CD4-positive, CD25-positive, alpha-beta regulatory T cell (primary cell): ENCODE measurements around the gene LRRC8E. TPM values are rescaled to one million over a fixed set of nuclear protein-coding genes. Genes with fewer than 3 reads are reported as not detected.

ENCODE experiments used
- ATAC-seq, 2 donors: fragments of 150-1000 bp; cut with Tn5 transposase; one replicate each; pipeline ENCODE4 v1.10.0; 2021; ENCODE audit warnings: low read depth in 2 of 2, moderate number of reproducible peaks in 2 of 2, moderate library complexity in 1 of 2
- DNase-seq, 3 donors: peaks; one replicate each; pipeline versions ENCODE4 v3.0.0 to v3.0.0-alpha.2; 2012 to 2022; ENCODE audit warnings: mixed read lengths in 1 of 3
- H3K27ac ChIP-seq: one replicate; pipeline ENCODE4 v1.7.0; 2013; ENCODE audit warnings: mild to moderate bottlenecking, low read length; ENCODE audit not compliant: insufficient read depth, poor library complexity, severe bottlenecking
- H3K27me3 ChIP-seq: one replicate; pipeline ENCODE4 v1.7.0; 2013; ENCODE audit warnings: low read length; ENCODE audit not compliant: control insufficient read depth, insufficient read depth
- H3K36me3 ChIP-seq: one replicate; pipeline ENCODE4 v1.7.0; 2013; ENCODE audit warnings: mild to moderate bottlenecking, low read length, moderate library complexity; ENCODE audit not compliant: control insufficient read depth, insufficient read depth
- H3K4me1 ChIP-seq: 2 replicates; pipeline ENCODE4 v1.7.0; 2013; ENCODE audit warnings: mild to moderate bottlenecking, low read length; ENCODE audit not compliant: insufficient read depth, control insufficient read depth, poor library complexity, severe bottlenecking
- H3K4me3 ChIP-seq: one replicate; pipeline ENCODE4 v1.7.0; 2013; ENCODE audit warnings: low read depth, mild to moderate bottlenecking, low read length, moderate library complexity
- H3K9me3 ChIP-seq, 2 experiments: 1 replicate in 1 of 2; 2 replicates in 1 of 2; pipeline ENCODE4 v1.7.0; 2013; ENCODE audit warnings: low read length in 2 of 2, mild to moderate bottlenecking in 1 of 2, moderate library complexity in 1 of 2; ENCODE audit not compliant: control insufficient read depth in 2 of 2
- H3K27ac Mint-ChIP-seq, 3 donors: one replicate each; pipeline ENCODE4 v1.8.0; 2020 to 2022; ENCODE audit warnings: mild to moderate bottlenecking in 3 of 3, mixed read lengths in 3 of 3, moderate library complexity in 2 of 3
- H3K27me3 Mint-ChIP-seq: one replicate; pipeline ENCODE4 v1.8.0; 2022; ENCODE audit warnings: mild to moderate bottlenecking, mixed read lengths
- H3K36me3 Mint-ChIP-seq: one replicate; pipeline ENCODE4 v1.8.0; 2020; ENCODE audit warnings: mixed read lengths
- H3K4me1 Mint-ChIP-seq, 4 donors: one replicate each; pipeline ENCODE4 v1.8.0; 2020 to 2022; ENCODE audit warnings: mixed read lengths in 4 of 4, mild to moderate bottlenecking in 1 of 4
- H3K4me3 Mint-ChIP-seq, 4 donors: one replicate each; pipeline ENCODE4 v1.8.0; 2020 to 2022; ENCODE audit warnings: mild to moderate bottlenecking in 4 of 4, mixed read lengths in 4 of 4, moderate library complexity in 3 of 4
- H3K9me3 Mint-ChIP-seq, 7 donors: one replicate each; pipeline ENCODE4 v1.8.0; 2020 to 2022; ENCODE audit warnings: mixed read lengths in 7 of 7, mild to moderate bottlenecking in 3 of 7, moderate library complexity in 2 of 7
- polyA plus RNA-seq, 4 donors: library from polyadenylated mRNA; unstranded; fragments of 300-500 nt; fragmentation: Illumina TruSeq; gene quantifications; one replicate each; pipeline ENCODE4 v1.2.3, GENCODE V29; 2021
- total RNA-seq: library from RNA; stranded (reverse); gene quantifications from one replicate; pipeline ENCODE4 v1.2.3, GENCODE V29; 2022

LRRC8E gene
- not detected for total RNA-seq
- not detected for polyA plus RNA-seq

DNA sequence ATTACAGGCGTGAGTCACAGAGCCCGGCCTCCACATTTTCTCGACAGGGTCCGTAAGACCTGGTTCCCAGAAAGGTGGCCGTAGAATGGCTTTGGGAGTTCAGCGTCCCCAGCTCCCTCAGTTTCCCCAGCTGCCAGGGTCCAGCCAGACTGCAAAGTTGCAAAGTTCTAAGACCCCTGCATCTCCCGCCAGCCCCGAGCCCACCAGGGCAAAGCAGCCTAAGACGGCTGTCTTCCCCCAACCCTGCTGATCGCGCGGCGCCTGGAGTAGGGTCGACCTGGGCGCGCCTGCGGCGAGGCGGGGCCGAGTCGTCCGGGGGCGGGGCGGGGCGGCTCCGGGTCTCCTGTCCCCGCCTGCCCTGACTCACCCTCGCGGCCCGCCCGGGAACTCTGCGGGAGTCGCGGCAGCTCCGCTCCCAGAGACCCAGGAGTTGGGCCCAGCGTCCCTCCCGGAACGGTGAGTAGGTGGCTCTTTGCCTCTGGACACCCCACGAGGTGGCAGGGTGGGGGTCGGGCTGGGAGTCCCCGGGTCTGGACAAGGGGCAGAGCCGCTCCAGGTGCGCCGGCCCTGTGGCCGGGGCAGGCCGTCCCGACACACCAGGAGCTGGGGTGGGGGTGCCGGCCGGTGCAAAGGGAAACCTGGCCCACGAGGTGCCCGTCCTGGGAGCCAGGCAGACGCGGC, at the start of gene LRRC8E:
LRRC8E (plus strand) TSS at position 366 of the 681 bp plus-strand sequence. CDS start 7,094 bp downstream, outside the sequence.
- Histone ChIP-seq H3K36me3 (no peaks in the 10 kb centered on the region), H3K9me3 (no peaks in the 10 kb centered on the region), H3K4me3 (no peak within 1 kb of the TSS), H3K27me3 (peaks cover 3% of the 10 kb centered on the region), H3K27ac (no peak within 1 kb of the TSS), H3K4me1 (no peaks in the 10 kb centered on the region)
- peak; percentile 60 to 71 for ATAC-seq
- H3K4me3 Mint-ChIP-seq, result no peak within 1 kb of the TSS
- H3K36me3 Mint-ChIP-seq, result no peaks in the 10 kb centered on the region
- H3K4me1 Mint-ChIP-seq, result no peaks in the 10 kb centered on the region
- H3K27ac Mint-ChIP-seq, result no peak within 1 kb of the TSS
- peaks cover 34% of the 10 kb centered on the region for H3K27me3 Mint-ChIP-seq
- peaks cover 0 to 1% (median 0%) of the 10 kb centered on the region in 7 donors for H3K9me3 Mint-ChIP-seq
- no peak for DNase-seq

DNA sequence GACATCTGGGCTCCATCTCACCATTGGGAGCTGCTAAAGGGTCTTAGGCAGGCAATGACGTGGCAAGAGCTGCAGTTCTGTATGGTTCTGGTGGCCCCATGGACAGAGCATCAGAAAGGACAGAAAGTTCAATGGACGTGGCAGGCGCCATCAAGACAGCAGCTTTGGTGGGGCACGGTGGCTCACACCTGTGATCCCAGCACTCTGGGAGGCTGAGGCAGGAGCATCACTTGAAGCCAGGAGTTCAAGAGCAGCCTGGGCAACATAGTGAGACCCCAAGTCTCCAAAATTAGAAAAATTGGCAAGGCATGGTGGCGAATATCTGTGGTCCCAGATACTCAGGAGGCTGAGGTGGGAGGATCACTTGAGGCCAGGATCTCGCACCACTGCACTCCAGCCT, 48.8 kb upstream of the LRRC8E start:
- H3K9me3 Mint-ChIP-seq, result peaks cover 0 to 2% (median 0%) of the 10 kb centered on the region in 7 donors
- H3K4me3 Mint-ChIP-seq, result no peak overlapping the region
- Histone ChIP-seq H3K27me3 (no peaks in the 10 kb centered on the region), H3K27ac (no peak overlapping the region), H3K9me3 (no peaks in the 10 kb centered on the region), H3K36me3 (no peaks in the 10 kb centered on the region), H3K4me3 (no peak overlapping the region), H3K4me1 (no peaks in the 10 kb centered on the region)
- H3K36me3 Mint-ChIP-seq, result peaks cover 3% of the 10 kb centered on the region
- DNase-seq, result no peak
- ATAC-seq, result no peak
- peaks cover 0 to 2% (median 0%) of the 10 kb centered on the region in 4 donors for H3K4me1 Mint-ChIP-seq
- no peaks in the 10 kb centered on the region for H3K27me3 Mint-ChIP-seq
- no peak overlapping the region for H3K27ac Mint-ChIP-seq

DNA sequence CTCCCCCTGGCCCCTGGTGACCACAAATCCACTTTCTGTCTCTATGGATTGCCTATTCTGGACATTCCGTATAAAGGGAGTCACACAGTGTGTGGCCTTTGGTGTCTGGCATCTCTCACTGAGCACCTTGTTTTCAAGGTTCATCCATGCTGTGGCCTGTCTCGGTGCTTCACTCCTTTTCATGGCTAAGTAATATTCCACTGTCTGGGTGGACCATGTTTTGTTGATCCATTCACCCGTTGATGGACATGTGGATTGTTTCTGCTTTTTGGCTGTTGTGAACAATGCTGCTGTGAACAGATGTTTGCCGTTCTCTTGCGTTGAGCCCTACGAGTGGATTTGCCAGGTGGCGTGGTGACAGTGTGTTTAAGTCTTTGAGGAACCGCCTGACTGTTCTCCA, 47.7 kb upstream of the LRRC8E start:
- peaks cover 3% of the 10 kb centered on the region for H3K36me3 Mint-ChIP-seq
- H3K27ac ChIP-seq, result no peak overlapping the region
- no peaks in the 10 kb centered on the region for H3K27me3 ChIP-seq
- H3K4me3 Mint-ChIP-seq, result no peak overlapping the region
- H3K4me1 Mint-ChIP-seq, result peaks cover 0 to 2% (median 0%) of the 10 kb centered on the region in 4 donors
- H3K36me3 ChIP-seq, result no peaks in the 10 kb centered on the region
- H3K4me3 ChIP-seq, result no peak overlapping the region
- H3K9me3 Mint-ChIP-seq, result peaks cover 0 to 2% (median 0%) of the 10 kb centered on the region in 7 donors
- ATAC-seq (no peak), DNase-seq (no peak)
- H3K27me3 Mint-ChIP-seq, result no peaks in the 10 kb centered on the region
- no peaks in the 10 kb centered on the region for H3K4me1 ChIP-seq
- H3K9me3 ChIP-seq, result no peaks in the 10 kb centered on the region
- no peak overlapping the region for H3K27ac Mint-ChIP-seq

DNA sequence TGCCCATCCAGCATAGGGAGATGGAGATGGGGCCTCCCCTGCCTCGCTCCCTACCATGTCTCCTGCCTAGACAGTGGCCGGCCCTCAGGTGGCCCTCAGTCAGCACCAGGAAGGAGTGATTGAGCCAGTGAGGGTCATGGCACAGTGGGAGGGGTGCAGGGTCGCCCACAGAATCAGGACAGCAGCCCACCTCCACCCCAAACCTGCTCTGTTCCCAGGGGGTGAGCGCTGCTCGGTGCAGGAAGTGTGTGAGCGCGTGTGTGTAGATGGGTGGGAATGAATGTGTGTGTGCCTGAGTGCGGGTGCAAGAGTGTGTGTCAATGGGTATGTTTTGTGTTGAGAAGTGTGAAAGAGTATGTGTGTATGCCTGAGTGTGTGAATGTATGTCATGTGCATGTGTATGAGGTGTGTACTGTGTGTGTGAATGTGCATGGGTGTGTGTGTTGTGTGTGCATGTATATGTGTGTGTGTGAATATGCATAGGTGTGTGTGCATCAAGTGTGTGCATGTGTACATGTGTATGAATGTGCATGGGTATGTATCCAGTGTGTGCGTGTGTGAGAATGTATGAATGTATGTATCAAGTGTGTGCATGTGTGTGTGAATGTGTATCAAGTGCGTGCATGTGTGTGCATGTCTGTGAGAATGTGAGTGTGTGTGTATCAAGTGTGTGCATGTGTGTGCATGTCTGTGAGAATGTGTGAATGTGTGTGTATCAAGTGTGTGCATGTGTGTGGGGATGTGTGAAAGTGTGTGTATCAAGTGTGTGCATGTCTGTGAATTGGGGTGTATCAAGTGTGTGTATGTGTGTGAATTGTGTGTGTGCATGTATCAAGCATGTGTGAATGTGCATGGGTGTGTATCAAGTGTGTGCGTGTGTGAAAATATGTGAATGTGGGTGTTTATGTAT, 46.3 kb upstream of the LRRC8E start:
- H3K27ac Mint-ChIP-seq, result no peak overlapping the region
- no peaks in the 10 kb centered on the region for H3K27me3 Mint-ChIP-seq
- no peak for ATAC-seq

DNA sequence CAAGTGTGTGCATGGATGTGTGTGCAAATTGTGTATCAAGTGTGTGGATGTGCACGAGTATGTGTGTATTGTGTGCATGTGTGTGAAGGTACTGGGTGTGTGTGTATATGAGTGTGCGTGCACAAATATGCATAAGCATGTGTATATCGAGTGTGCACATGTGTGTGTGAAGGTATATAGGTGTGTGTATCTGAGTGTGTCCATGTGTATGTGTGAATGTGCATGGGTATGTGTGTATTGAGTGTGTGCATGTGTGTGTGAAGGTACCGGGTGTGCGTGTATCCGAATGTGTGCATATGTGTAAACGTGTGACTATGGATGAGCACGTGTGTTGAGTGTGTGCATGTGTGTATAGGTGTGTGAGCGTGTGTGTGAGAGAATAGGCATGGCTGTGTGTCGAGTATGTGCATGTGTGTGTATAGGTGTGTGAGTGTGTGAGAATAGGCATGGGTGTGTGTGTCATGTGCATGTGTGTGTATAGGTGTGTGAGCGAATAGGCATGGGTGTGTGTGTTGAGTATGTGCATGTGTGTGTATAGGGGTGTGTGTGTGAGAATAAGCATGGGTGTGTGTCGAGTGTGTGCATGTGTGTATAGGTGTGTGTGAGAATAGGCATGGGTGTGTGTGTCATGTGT, 45.5 kb upstream of the LRRC8E start:
- Mint-ChIP-seq H3K36me3 (peaks cover 3% of the 10 kb centered on the region), H3K9me3 (peaks cover 0 to 2% (median 0%) of the 10 kb centered on the region in 7 donors), H3K4me3 (no peak overlapping the region), H3K27me3 (no peaks in the 10 kb centered on the region), H3K4me1 (peaks cover 0 to 2% (median 0%) of the 10 kb centered on the region in 4 donors), H3K27ac (no peak overlapping the region)
- Histone ChIP-seq H3K27me3 (no peaks in the 10 kb centered on the region), H3K36me3 (no peaks in the 10 kb centered on the region), H3K27ac (no peak overlapping the region), H3K9me3 (no peaks in the 10 kb centered on the region), H3K4me1 (no peaks in the 10 kb centered on the region), H3K4me3 (no peak overlapping the region)
- ATAC-seq, result no peak
- DNase-seq, result no peak

More for the DNA sequence above, 46.3 kb upstream of the LRRC8E start:
- H3K4me3 ChIP-seq, result no peak overlapping the region
- Mint-ChIP-seq H3K9me3 (peaks cover 0 to 2% (median 0%) of the 10 kb centered on the region in 7 donors), H3K4me3 (no peak overlapping the region), H3K36me3 (peaks cover 3% of the 10 kb centered on the region), H3K4me1 (peaks cover 0 to 2% (median 0%) of the 10 kb centered on the region in 4 donors)
- H3K27ac ChIP-seq, result no peak overlapping the region
- no peak for DNase-seq
- no peaks in the 10 kb centered on the region for H3K4me1 ChIP-seq
- no peaks in the 10 kb centered on the region for H3K27me3 ChIP-seq
- H3K9me3 ChIP-seq, result no peaks in the 10 kb centered on the region
- H3K36me3 ChIP-seq, result no peaks in the 10 kb centered on the region

DNA sequence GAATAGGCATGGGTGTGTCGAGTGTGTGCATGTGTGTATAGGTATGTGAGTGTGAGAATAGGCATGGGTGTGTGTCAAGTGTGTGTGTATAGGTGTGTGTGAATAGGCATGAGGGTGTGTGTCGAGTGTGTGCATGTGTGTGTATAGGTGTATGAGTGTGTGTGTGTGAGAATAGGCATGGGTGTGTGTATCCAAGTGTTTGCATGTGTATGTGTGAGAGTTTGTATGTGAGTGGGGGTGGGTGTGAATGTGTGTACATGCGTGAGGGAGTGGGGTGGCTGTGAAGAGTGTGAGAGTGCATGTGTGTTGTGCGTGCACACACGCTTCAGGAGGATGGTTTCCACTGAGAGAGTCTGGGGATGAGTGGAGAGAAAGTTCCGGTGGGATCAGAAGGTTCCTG, 44.8 kb upstream of the LRRC8E start:
- H3K4me3 Mint-ChIP-seq, result no peak overlapping the region
- Histone ChIP-seq H3K27me3 (no peaks in the 10 kb centered on the region), H3K36me3 (no peaks in the 10 kb centered on the region), H3K4me3 (no peak overlapping the region), H3K4me1 (no peaks in the 10 kb centered on the region), H3K9me3 (no peaks in the 10 kb centered on the region), H3K27ac (no peak overlapping the region)
- peaks cover 0 to 2% (median 0%) of the 10 kb centered on the region in 7 donors for H3K9me3 Mint-ChIP-seq
- no peaks in the 10 kb centered on the region for H3K27me3 Mint-ChIP-seq
- no peak for ATAC-seq
- H3K4me1 Mint-ChIP-seq, result peaks cover 0 to 2% (median 0%) of the 10 kb centered on the region in 4 donors
- no peak for DNase-seq
- peaks cover 2% of the 10 kb centered on the region for H3K36me3 Mint-ChIP-seq
- no peak overlapping the region for H3K27ac Mint-ChIP-seq

DNA sequence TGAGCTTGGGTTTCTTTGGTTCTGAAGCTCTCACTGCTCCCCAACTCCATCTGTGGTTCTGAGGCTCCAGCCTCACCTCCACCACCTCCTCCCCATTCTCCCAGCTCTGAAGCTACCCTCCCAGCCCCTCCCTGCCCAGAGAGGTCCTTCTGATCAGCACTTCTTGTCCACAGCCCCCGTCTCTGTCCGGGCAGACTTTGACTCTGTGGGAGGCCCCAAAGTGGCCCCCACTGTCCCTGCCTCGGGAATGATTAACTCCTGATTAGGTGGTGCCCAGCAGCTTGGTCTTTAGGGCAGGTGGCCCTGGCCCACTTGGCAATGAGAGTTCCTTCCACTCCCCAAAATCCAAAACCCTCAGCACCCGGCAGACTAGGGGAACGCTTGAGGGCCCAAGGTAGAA, 43.9 kb upstream of the LRRC8E start:
- Mint-ChIP-seq H3K27ac (no peak overlapping the region), H3K4me3 (no peak overlapping the region), H3K4me1 (no peaks in the 10 kb centered on the region), H3K27me3 (no peaks in the 10 kb centered on the region), H3K36me3 (no peaks in the 10 kb centered on the region), H3K9me3 (peaks cover 0 to 2% (median 0%) of the 10 kb centered on the region in 7 donors)
- Histone ChIP-seq H3K9me3 (no peaks in the 10 kb centered on the region), H3K27me3 (no peaks in the 10 kb centered on the region), H3K4me1 (no peaks in the 10 kb centered on the region), H3K27ac (no peak overlapping the region), H3K4me3 (no peak overlapping the region), H3K36me3 (no peaks in the 10 kb centered on the region)
- DNase-seq (no peak), ATAC-seq (no peak)
